NCI-H524 (cell line): ENCODE measurements around the gene CD2AP.
"Not testable (repeated sequence)": the region's sequence is repeated elsewhere in the genome, so short reads cannot be mapped to it uniquely, and the experiment has no call there.

ENCODE experiments used
- DNase-seq, 2 experiments: peaks; one replicate each; lab custom pipeline; 2025; lab: John Stamatoyannopoulos, UW

CD2AP gene, protein sequence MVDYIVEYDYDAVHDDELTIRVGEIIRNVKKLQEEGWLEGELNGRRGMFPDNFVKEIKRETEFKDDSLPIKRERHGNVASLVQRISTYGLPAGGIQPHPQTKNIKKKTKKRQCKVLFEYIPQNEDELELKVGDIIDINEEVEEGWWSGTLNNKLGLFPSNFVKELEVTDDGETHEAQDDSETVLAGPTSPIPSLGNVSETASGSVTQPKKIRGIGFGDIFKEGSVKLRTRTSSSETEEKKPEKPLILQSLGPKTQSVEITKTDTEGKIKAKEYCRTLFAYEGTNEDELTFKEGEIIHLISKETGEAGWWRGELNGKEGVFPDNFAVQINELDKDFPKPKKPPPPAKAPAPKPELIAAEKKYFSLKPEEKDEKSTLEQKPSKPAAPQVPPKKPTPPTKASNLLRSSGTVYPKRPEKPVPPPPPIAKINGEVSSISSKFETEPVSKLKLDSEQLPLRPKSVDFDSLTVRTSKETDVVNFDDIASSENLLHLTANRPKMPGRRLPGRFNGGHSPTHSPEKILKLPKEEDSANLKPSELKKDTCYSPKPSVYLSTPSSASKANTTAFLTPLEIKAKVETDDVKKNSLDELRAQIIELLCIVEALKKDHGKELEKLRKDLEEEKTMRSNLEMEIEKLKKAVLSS

GRCh38 chr6:47477497-47478232, at the start of gene CD2AP:
Gene CD2AP, plus strand, starts transcription at chr6:47477789. Its CDS starts 456 bp downstream, at chr6:47478245.
- DNase-seq: peak; percentile 76 to 88

DNA sequence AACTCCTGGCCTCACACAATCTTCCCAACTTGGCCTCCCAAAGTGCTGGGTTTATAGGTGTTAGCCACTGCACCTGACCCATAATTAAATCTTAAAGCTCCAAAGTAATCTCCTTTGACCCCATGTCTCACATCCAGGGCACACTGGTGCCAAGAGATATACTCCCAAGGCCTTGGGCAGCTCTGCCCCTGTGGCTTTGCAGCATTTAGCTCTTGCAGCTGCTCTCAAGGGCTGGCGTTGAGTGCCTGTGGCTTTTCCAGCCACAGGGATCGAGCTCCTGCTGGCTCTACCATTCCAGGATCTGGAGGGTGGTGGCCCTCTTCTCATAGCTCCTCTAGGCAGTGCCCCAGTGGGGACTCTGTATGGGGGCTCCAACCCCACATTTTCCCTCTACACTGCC, 49.3 kb upstream of the CD2AP start:
- DNase-seq: no peak

GRCh38 chr6:47428746-47429664, 48.6 kb upstream of the CD2AP start:
- DNase-seq: no peak

GRCh38 chr6:47434372-47435253, 43.0 kb upstream of the CD2AP start:
- peak in 1 of 2 experiments; percentile 38 for DNase-seq

DNA sequence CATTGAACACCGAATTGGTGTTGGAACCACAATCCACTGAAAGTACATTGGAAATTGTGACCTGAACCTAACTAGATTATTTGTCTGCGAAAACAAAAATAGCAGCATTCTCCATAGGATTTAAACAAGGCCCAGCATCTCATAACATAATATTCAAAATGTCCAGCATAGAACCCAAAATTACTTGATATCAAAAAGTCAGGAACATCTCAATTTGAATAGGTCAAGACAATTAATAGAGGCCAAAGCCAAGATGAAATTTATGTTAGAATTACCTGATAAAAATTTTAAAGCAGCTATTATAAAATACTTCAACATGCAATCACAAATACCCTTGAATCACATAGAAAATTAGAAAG, 42.4 kb upstream of the CD2AP start:
- no peak for DNase-seq

DNA sequence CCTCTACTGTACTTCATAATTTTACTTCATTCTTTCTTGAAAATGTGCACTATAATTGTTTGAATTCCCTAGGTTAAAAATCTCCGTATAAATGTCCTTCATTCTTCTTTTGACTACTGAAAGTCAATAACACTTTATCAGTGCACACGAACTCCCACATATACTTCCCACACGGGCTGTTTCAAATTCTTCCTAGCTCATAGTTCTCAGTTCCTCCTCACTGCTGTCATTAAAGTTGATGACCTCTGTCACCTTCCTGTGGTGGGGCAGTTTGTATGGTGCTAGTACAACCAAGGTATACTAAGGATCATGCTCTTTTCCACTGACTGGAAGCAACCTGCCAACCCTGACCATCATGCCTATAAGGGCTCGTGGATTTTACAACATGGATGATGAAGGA, 40.0 kb upstream of the CD2AP start:
- DNase-seq: no peak

DNA sequence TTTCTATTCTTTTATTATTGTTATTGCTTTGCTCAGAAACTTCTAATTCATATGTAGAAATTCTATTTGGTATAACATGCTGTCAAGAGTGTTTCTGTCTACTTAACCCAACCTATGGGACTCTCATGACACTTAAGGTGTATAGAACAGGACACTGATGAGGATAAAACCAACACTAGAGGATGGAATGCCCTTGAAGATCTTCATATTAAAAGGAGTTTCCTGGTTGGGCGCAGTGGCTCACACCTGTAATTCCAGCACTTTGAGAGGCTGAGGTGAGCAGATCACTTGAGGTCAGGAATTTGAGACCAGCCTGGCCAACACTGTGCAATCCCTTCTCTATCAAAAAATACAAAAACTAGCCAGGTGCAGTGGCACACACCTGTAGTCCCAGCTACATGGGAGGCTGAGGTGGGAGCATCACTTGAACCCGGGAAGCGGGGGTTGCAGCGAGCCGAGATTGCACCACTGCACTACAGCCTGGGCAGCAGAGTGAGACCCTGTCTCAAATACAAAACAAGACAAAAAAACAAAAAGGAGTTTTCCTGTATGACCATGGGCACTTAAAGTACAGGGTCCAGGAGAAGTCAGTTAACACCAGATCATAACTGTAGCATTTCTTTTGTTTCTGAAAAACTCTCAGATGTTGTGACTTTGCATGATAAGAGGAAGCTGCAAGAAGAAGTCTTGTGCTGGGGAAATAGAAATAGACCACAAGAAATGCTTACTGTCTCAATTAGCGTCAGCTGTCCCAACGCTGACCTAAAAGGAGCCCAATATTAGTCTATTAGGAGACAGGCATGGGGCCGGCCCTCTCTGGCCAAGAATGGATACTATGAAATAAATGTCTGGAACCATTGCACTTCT, 38.9 kb upstream of the CD2AP start:
- no peak for DNase-seq

GRCh38 chr6:47439348-47439668, 38.3 kb upstream of the CD2AP start:
- no peak for DNase-seq

DNA sequence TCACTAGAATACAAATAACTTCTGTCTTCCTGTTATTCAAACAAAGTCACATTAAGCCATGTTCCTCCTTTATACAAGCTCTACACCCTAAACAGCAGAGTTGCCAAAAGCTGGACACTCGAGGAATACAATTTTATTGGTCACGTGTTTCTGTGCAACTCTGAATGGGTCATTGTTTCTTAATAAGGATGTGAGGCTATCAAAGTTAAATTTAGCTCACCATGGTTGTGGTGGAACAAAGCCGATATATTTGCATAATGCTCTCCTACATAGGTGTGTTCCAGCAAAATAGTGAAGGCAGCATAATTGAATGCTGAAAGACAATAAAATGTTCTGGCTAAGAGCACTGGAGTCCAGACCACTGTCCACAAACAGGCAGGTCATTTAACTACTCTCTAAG, 36.9 kb upstream of the CD2AP start:
- no peak for DNase-seq

DNA sequence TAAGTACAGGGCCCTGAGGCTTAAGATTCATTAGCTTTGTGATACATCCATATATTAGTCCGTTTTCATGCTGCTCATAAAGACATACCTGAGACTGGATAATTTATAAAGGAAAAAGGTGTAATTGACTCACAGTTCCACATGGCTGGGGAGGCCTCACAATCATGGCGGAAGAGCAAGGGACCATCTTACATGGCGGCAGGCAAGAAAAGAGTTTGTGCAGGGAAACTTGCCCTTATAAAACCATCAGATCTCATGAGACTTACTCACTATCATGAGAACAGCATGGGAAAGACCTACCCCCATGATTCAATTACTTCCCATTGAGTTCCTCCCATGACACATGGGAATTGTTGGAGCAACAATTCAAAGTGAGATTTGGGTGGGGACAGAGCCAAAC, 32.6 kb upstream of the CD2AP start:
- not testable (repeated sequence) for DNase-seq

DNA sequence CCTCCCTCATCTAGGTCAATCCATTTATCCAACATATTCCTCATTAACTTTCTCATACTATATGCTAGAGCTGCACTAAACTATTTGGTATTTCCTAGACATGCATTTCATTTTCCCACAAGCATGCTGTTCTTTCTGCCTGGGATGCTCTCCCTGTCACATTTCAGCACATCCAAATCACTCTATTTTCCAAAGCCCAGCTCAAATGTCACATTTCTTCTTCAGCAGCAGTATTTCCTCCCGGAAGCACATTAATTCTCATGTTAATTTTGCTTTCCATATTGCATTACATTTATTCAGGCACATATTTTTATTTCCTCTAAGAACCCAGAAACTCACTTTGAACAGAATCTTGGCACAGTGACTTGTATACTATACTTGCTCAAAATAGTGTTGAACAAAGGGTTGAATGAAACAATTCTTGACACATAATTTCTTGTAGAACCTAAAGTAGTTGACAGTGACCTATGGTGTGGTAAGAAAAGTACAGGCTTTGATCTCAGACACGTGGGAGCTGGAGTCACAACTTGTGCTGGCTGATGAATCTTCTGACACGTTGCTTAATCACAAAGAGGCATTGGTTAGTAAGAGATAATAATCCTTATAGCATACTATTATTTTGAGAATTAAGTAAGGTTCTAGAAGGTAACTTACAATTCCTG, 30.8 kb upstream of the CD2AP start:
- no peak for DNase-seq

- DNase-seq: no peak
Observed at GRCh38 chr6:47447722-47448121, 29.9 kb upstream of the CD2AP start.

GRCh38 chr6:47451162-47451561, 26.4 kb upstream of the CD2AP start:
- no peak for DNase-seq

DNA sequence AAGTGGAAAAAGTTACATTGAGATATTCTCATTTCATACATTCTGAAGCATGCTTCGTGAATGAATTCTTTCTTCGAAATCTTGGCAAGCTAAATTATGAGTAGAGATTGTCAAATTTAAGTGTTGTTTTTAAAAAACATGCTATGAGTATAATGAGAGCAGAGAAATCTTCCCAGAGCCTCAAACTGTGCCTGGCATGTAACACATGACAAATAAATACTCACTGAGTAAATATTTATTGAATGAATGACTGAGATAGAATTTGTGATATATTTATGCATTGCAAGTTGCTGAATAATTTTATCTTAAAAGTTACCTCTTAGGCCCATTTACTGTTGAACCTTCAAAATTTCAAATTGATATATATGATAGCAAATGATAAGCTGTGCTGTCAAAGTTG, 24.7 kb upstream of the CD2AP start:
- DNase-seq: no peak

DNA sequence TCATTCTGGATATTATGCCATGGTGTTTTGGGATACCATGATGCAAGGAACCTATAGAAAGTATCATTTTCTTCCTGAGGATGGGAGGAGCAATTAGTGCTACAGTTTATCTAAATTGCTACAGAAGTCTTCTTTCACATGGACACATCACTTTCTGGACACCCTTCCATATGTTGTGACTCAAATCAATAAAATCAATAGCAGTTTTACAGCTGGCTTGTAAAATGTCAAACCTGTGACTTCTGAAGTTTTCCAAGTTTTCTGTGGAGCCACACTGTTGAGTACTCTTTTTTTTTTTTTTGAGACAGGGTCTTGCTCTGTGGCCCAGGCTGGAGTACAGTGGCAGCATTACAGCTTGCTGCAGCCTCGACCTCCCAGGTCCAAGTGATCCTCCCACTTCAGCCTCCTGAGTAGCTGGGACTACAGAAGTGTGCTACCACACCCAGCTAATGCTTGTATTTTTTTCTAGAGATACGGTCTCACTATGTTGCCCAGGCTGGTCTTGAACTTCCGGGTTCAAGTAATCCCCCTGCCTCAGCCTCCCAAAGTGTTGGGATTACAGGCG, 24.1 kb upstream of the CD2AP start:
- no peak for DNase-seq

DNA sequence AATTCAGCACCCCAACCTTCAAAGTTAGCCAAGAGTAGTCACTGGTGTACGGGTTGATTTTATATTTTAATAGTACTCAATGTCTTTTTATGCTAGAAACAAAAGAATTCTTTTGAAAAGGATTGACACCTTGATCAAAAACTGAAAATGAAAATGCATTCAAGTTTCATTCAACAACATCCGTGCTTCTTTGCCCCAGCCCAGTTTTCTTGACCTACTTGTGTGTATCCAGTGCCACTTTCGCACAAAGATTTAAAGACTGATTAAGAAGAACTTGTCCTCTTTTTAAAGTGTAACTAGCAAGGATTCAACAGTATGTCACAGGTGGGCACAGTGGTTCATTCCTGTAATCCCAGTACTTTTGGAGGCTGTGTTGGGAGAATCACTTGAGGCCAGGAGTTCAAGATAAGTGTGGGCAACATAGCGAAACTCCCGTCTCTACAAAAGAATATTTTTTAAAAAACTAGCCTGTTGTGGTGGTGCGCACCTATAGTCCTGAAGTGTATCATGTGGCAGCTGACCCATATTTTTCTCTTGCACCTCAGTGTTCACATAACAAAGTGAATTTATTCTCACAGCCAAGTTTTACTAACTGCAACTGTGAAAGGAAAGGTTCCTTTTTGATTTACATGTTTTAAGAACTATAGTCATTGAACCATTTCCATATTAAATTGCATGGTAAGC, 22.7 kb upstream of the CD2AP start:
- no peak for DNase-seq

- no peak for DNase-seq
Observed at GRCh38 chr6:47455533-47456209, 21.9 kb upstream of the CD2AP start.

DNA sequence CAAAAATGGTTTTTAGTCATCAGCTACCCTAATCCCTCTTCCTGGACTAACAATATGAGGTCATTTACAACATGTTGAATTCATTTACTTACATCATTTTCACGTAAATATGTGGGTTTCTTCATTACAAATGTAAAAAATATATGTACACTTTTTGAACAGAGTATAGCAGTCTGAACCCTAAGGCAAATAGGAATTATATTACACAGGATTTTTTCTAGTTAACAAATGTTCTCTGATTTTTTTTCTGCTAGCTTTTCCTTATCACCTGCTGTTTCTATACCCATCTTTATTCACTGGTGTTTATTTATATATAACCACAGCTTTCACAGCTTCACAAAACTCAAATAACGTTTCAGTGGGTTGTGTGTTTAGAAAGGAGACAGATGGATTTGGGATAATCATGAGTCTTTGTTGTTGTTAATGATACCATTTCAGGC, 21.0 kb upstream of the CD2AP start:
- DNase-seq: no peak
